K562 treated with DMSO at 1 percent for 12 hours (cell line): ENCODE measurements around the gene NUP188. TPM values are rescaled to one million over a fixed set of nuclear protein-coding genes. Genes with fewer than 3 reads are reported as not detected.

Experiments
- total RNA-seq: library from RNA; unstranded; fragments of 300-600 nt; gene quantifications from 2 replicates; pipeline ENCODE4 v1.2.3, GENCODE V29; 2022; ENCODE audit not compliant: insufficient read depth

NUP188 gene, protein sequence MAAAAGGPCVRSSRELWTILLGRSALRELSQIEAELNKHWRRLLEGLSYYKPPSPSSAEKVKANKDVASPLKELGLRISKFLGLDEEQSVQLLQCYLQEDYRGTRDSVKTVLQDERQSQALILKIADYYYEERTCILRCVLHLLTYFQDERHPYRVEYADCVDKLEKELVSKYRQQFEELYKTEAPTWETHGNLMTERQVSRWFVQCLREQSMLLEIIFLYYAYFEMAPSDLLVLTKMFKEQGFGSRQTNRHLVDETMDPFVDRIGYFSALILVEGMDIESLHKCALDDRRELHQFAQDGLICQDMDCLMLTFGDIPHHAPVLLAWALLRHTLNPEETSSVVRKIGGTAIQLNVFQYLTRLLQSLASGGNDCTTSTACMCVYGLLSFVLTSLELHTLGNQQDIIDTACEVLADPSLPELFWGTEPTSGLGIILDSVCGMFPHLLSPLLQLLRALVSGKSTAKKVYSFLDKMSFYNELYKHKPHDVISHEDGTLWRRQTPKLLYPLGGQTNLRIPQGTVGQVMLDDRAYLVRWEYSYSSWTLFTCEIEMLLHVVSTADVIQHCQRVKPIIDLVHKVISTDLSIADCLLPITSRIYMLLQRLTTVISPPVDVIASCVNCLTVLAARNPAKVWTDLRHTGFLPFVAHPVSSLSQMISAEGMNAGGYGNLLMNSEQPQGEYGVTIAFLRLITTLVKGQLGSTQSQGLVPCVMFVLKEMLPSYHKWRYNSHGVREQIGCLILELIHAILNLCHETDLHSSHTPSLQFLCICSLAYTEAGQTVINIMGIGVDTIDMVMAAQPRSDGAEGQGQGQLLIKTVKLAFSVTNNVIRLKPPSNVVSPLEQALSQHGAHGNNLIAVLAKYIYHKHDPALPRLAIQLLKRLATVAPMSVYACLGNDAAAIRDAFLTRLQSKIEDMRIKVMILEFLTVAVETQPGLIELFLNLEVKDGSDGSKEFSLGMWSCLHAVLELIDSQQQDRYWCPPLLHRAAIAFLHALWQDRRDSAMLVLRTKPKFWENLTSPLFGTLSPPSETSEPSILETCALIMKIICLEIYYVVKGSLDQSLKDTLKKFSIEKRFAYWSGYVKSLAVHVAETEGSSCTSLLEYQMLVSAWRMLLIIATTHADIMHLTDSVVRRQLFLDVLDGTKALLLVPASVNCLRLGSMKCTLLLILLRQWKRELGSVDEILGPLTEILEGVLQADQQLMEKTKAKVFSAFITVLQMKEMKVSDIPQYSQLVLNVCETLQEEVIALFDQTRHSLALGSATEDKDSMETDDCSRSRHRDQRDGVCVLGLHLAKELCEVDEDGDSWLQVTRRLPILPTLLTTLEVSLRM (N-terminal part only)
- total RNA-seq = 26.6 and 71.0 TPM in 2 replicates

DNA sequence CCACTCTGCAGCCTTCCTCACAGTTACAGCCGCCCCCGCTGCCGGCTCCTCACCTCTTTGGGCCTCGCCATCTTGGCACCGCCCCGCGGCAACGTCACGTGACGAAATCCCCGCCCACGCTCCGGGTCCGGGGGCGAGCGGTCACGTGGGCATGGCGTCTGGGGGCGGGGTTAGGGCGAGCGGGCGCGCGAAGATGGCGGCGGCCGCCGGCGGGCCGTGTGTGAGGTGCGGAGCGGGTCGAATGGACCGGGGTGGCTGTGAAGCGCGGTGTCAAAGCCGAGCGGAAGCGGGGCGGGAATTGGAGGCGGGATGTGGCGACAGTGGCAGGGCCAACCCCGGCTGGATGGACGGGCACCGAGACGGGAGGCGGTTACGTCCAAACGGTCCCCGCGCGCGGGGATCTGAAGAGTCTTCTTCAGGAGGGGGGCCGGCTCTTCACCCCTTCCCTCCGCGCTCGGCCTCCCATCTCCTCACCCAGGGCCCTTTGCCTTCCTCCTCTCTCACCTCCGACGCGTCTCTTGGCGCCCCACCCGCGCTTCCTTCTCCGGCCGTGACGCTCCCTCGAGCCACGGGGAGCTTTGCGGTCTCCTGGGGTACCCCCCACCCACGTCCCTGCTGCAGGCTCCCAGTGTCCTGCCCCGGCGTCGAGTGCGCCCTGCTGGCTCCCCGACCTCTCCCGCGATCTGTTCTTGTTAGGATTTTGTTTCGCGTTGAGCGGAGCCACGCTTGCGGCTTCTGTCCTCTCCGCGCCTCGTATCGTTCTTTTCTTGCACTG lies at the start of gene NUP188, which contains the start of gene DOLK:
NUP188 (plus strand) TSS at position 173 of the 775 bp plus-strand sequence; CDS start at position 194, 21 bp downstream.
DOLK (minus strand) TSS at position 77 of the 775 bp plus-strand sequence. CDS start 300 bp downstream, outside the sequence.

DNA sequence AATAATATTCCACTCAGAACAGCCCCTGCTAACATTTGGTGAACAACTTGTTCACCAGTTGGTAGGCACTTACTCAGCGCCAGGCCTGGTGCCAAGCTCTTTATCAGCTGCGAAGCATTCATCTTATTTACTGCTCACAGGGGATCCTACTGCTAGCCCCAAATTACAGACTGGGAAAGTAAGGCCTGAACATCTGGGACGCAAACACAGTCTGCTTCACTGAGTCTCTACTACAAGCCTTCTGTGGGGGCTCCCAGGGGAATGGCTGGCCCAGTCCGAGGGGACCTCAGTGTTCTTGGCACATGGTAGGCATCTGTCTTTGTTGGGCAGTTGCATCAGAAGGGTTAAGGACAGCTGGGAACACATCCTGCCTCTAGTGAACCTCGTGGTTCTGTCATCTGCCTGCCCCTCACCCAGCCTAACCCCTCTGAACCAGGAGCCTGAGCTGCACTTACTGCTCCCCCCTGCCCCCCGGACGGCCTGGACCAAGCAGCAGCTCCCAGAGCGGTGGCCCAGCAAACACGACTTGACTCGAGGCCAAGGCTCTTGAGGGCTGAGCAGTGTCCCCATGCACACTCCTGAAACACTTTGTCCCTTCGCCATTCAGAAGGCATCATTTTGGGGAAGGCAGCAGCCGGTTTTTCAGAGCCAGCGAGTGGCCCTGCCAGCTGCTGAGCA lies 27.0 kb upstream of the NUP188 start, which contains the start of gene PHYHD1:
PHYHD1 (plus strand) TSS at position 602 of the 678 bp plus-strand sequence. CDS start 1,342 bp downstream, outside the sequence.

DNA sequence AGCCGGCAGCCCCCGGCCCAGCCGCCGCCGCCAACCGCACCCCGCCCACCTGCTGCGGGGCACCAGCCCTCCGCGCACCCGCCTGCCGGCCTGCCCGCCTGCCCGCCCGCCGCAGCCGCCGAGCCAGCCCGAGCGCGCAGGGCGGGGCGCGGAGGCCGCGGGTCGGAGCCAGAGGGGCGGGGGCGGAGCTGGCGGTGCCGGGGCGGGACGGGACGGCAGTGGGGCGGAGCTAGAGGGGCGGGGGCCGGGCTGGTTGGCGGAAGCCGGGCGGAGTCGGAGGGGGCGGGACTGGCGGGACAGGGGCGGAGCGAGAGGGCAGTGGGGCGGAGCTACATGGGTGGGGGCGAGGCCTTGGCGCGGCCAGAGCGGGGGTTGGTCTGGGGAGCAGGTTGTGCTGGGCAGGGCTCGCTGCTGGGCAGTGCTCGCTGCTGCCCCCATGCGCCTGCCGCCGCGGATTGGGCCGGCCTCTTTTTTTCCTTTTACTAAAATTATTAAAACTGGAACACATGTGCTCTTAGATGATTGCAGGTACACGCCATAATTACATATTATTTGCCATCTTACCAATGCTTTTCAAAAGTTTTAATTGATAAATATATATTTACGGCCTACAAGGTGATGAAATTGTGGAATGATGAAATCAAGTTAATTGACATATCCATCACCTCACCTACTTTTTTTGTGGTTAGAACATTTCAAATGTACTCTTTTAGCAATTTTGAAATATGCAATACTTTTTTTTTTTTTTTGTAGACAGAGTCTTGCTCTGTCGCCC lies 80.9 kb downstream of the NUP188 start, which contains the start of gene SH3GLB2:
SH3GLB2 (minus strand) TSS at position 140 of the 775 bp plus-strand sequence. CDS start 177 bp downstream, outside the sequence.

DNA sequence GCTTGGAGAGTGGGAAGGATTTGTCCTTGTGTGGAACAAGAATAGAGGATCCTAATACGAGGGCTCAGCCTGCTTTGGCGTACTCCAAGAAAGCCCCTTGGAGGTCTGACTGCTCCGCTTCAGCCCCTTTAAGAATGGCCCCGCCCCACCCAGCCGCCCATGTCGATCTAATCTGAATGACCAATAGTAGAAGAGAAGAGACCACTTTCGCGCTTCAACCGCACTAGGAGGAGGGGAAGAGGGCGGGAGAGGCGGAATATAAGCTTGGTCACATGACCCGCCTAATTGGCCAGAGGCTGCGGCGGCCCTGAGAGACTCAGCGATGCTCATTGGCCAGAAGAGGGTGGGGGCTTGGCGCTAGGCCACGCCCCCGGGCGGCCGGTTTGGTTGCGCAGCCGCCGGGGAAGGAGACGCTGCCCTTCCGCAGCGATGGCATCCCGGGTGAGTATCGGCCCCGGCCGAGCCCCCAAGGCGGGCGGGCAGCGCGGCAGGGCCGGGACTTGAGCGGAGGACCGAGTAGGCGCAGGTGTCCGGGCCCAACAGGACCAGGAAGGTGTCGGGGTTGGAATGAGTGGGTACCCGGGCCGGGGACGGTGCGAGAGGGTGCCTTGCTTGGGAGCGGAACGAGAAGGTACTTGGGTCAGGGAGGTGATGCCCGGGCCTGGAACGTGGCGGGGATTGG lies 88.9 kb downstream of the NUP188 start, which contains the start of gene MIGA2:
MIGA2 (plus strand) TSS at position 386 of the 682 bp plus-strand sequence. CDS start 3,969 bp downstream, outside the sequence.

Other genes with a start within 250 kb of the NUP188 start
- 28.5 and 37.6 TPM in 2 replicates for gene PKN3, start 245.2 kb upstream of the NUP188 start, total RNA-seq
- gene ZDHHC12, start 223.6 kb upstream of the NUP188 start, total RNA-seq = 58.5 and 76.0 TPM in 2 replicates
- gene ZER1, start 175.8 kb upstream of the NUP188 start, total RNA-seq = 20.0 and 45.8 TPM in 2 replicates
- gene TBC1D13, start 160.4 kb upstream of the NUP188 start, total RNA-seq = 21.6 and 48.2 TPM in 2 replicates
- gene ENDOG, start 129.2 kb upstream of the NUP188 start, total RNA-seq = 124 and 190 TPM in 2 replicates
- gene SPOUT1, start 117.9 kb upstream of the NUP188 start, total RNA-seq = 19.3 and 30.7 TPM in 2 replicates
- 16.6 and 21.0 TPM in 2 replicates for gene KYAT1, start 65.7 kb upstream of the NUP188 start, total RNA-seq
- gene LRRC8A, start 65.6 kb upstream of the NUP188 start, total RNA-seq = 17.4 and 38.0 TPM in 2 replicates
- gene PHYHD1, start 26.7 kb upstream of the NUP188 start, total RNA-seq = 2.3 TPM in 1 of 2 replicates, not detected in the other
- gene DOLK, start 96 bp upstream of the NUP188 start, total RNA-seq = 14.8 and 20.1 TPM in 2 replicates
- 52.4 and 58.2 TPM in 2 replicates for gene SH3GLB2, start 80.6 kb downstream of the NUP188 start, total RNA-seq
- 14.9 and 35.6 TPM in 2 replicates for gene MIGA2, start 88.9 kb downstream of the NUP188 start, total RNA-seq
- 23.5 and 28.7 TPM in 2 replicates for gene DOLPP1, start 133.4 kb downstream of the NUP188 start, total RNA-seq
- gene CRAT, start 163.1 kb downstream of the NUP188 start, total RNA-seq = 18.6 and 30.0 TPM in 2 replicates
- gene PTPA, start 163.7 kb downstream of the NUP188 start, total RNA-seq = 103 and 109 TPM in 2 replicates
- gene IER5L, start 230.6 kb downstream of the NUP188 start, total RNA-seq = 7.5 and 10.1 TPM in 2 replicates